GM23338 (cell line): Measurements from ENCODE around the gene KIAA0513. TPM values are rescaled to one million over a fixed set of nuclear protein-coding genes. Genes with fewer than 3 reads are reported as not detected.

Experiments
- ATAC-seq: fragments of 200-7000 bp; cut with Tn5 transposase; 3 replicates; pipeline ENCODE4 v1.9.1; 2020
- DNase-seq: peaks from one replicate; pipeline ENCODE4 v3.0.0-alpha.2; 2015; ENCODE audit warnings: low spot score
- H2AFZ ChIP-seq: fragments of 200-600 bp; sonication (generic); 2 replicates; pipeline ENCODE4 v1.8.0; 2016; ENCODE audit warnings: antibody characterized with exemption, mild to moderate bottlenecking, moderate library complexity
- H3F3A ChIP-seq: fragments of 200-600 bp; sonication (generic); replicated peaks from 2 replicates; pipeline ENCODE4 v1.8.0; 2017; ENCODE audit warnings: antibody characterized with exemption, mixed run types, low read depth
- H3K27ac ChIP-seq: fragments of 200-600 bp; sonication (generic); 2 replicates; pipeline ENCODE4 v1.6.1; 2016; ENCODE audit warnings: low read depth
- H3K27me3 ChIP-seq: fragments of 200-600 bp; sonication (generic); 2 replicates; pipeline ENCODE4 v1.8.0; 2016; ENCODE audit warnings: mild to moderate bottlenecking, mixed run types, moderate library complexity; ENCODE audit not compliant: insufficient read depth
- H3K36me3 ChIP-seq: fragments of 200-600 bp; sonication (generic); 2 replicates; pipeline ENCODE4 v1.8.0; 2016; ENCODE audit warnings: mild to moderate bottlenecking; ENCODE audit not compliant: insufficient read depth
- H3K4me1 ChIP-seq: fragments of 200-600 bp; sonication (generic); 2 replicates; pipeline ENCODE4 v1.8.0; 2016; ENCODE audit warnings: mild to moderate bottlenecking, moderate library complexity; ENCODE audit not compliant: insufficient read depth
- H3K4me2 ChIP-seq: fragments of 200-600 bp; sonication (generic); 2 replicates; pipeline ENCODE4 v1.7.1; 2017; ENCODE audit warnings: mixed run types
- H3K4me3 ChIP-seq: fragments of 200-600 bp; sonication (generic); 2 replicates; pipeline ENCODE4 v1.6.1; 2016; ENCODE audit warnings: mixed run types
- H3K79me2 ChIP-seq: fragments of 200-600 bp; sonication (generic); replicated peaks from 2 replicates; pipeline ENCODE4 v1.8.0; 2017; ENCODE audit warnings: mild to moderate bottlenecking; ENCODE audit not compliant: insufficient read depth
- H3K9me2 ChIP-seq: fragments of 200-600 bp; sonication (generic); 2 replicates; pipeline ENCODE4 v1.8.0; 2017; ENCODE audit not compliant: insufficient read depth
- H4K20me1 ChIP-seq: fragments of 200-600 bp; sonication (generic); replicated peaks from 2 replicates; pipeline ENCODE4 v1.8.0; 2017; ENCODE audit warnings: mild to moderate bottlenecking; ENCODE audit not compliant: insufficient read depth
- H3K27ac Mint-ChIP-seq: 2 replicates; pipeline ENCODE4 v1.8.0; 2020; ENCODE audit warnings: inconsistent platforms, mild to moderate bottlenecking, moderate library complexity, mixed read lengths
- H3K27me3 Mint-ChIP-seq: 3 replicates; pipeline ENCODE4 v1.8.0; 2022; ENCODE audit warnings: low read depth, mild to moderate bottlenecking, moderate library complexity, mixed read lengths, inconsistent platforms; ENCODE audit not compliant: insufficient read depth, poor library complexity
- H3K36me3 Mint-ChIP-seq: 3 replicates; pipeline ENCODE4 v1.8.0; 2021; ENCODE audit warnings: low read depth, mild to moderate bottlenecking, inconsistent platforms, moderate library complexity, mixed read lengths
- H3K4me1 Mint-ChIP-seq: 3 replicates; pipeline ENCODE4 v1.8.0; 2020; ENCODE audit warnings: mild to moderate bottlenecking, inconsistent platforms, mixed read lengths
- H3K4me3 Mint-ChIP-seq: 3 replicates; pipeline ENCODE4 v1.8.0; 2021; ENCODE audit warnings: moderate library complexity, mild to moderate bottlenecking, inconsistent platforms, mixed read lengths
- H3K9me3 Mint-ChIP-seq: 3 replicates; pipeline ENCODE4 v1.8.0; 2020; ENCODE audit warnings: moderate library complexity, mild to moderate bottlenecking, inconsistent platforms, mixed read lengths
- CREB1 ChIP-seq: fragments of 250-450 bp; sonication (Bioruptor Pico); IDR thresholded peaks from 2 replicates; pipeline ENCODE4 v1.5.0; 2020; ENCODE audit warnings: low read depth, mild to moderate bottlenecking, moderate library complexity
- NANOG ChIP-seq: IDR thresholded peaks from 2 replicates; pipeline ENCODE4 v1.6.1; 2016; ENCODE audit warnings: antibody characterized with exemption, borderline replicate concordance
- POLR2AphosphoS5 ChIP-seq: IDR thresholded peaks from 2 replicates; pipeline ENCODE4 v1.6.1; 2016; ENCODE audit warnings: antibody characterized with exemption, low read depth
- ZNF462 ChIP-seq: fragments of 250-450 bp; sonication (Bioruptor Pico); IDR thresholded peaks from 2 replicates; pipeline ENCODE4 v1.5.0; 2020; ENCODE audit warnings: mild to moderate bottlenecking, moderate library complexity
- polyA plus RNA-seq: library from polyadenylated mRNA; unstranded; fragments of >200 nt; fragmentation: Nextera tagmentation; extraction: Ambion mirVana; gene quantifications from 2 replicates; pipeline ENCODE4 v1.2.1, GENCODE V29; 2016
- total RNA-seq: library from RNA; depleted of rRNA; stranded (reverse); fragments of >200 nt; shearing (Covaris generic); gene quantifications from 2 replicates; pipeline ENCODE4 v1.2.3, GENCODE V29; 2014
- TF ChIP-seq, protein P1 (sequence below), 2 experiments: fragments of 200-600 bp in 1 of 2; sonication (generic) in 1 of 2; conservative IDR thresholded peaks; 2 replicates each; pipeline versions ENCODE4 v1.5.1 to v1.6.1; 2016 to 2017; ENCODE audit warnings: antibody characterized with exemption in 2 of 2, low read depth in 2 of 2, mild to moderate bottlenecking in 2 of 2, moderate library complexity in 1 of 2

KIAA0513 gene
- total and polyA plus RNA-seq, 2 experiments from 2014 or later = 2.1 to 8.7 TPM

- no peaks in the 10 kb centered on the region for H3K9me3 Mint-ChIP-seq
- Histone ChIP-seq H3K27ac (peak overlapping the region; percentile 50; the same call in 1 of the 2 replicates), H3K36me3 (no peaks in the 10 kb centered on the region), H3K4me3 (no peak overlapping the region), H3K4me2 (no peak overlapping the region), H4K20me1 (peaks cover 39% of the 10 kb centered on the region), H3F3A (0 out of 2 replicates have a peak, but pooled peaks cover 5% of the 10 kb centered on the region), H3K9me2 (no peaks in the 10 kb centered on the region), H3K4me1 (no peaks in the 10 kb centered on the region; the same call in 1 of the 2 replicates), H3K79me2 (peaks cover 94% of the 10 kb centered on the region), H2AFZ (no peak overlapping the region), H3K27me3 (no peaks in the 10 kb centered on the region)
- peaks cover 5% of the 10 kb centered on the region; the same call in 1 of the 3 replicates for H3K36me3 Mint-ChIP-seq
- H3K4me3 Mint-ChIP-seq = no peak overlapping the region
- TF ChIP-seq POLR2AphosphoS5 (no peak), NANOG (no peak), ZNF462 (CRISPR knock-in tag) (no peak), CREB1 (CRISPR knock-in tag) (no peak)
- TF ChIP-seq, protein P1, sequence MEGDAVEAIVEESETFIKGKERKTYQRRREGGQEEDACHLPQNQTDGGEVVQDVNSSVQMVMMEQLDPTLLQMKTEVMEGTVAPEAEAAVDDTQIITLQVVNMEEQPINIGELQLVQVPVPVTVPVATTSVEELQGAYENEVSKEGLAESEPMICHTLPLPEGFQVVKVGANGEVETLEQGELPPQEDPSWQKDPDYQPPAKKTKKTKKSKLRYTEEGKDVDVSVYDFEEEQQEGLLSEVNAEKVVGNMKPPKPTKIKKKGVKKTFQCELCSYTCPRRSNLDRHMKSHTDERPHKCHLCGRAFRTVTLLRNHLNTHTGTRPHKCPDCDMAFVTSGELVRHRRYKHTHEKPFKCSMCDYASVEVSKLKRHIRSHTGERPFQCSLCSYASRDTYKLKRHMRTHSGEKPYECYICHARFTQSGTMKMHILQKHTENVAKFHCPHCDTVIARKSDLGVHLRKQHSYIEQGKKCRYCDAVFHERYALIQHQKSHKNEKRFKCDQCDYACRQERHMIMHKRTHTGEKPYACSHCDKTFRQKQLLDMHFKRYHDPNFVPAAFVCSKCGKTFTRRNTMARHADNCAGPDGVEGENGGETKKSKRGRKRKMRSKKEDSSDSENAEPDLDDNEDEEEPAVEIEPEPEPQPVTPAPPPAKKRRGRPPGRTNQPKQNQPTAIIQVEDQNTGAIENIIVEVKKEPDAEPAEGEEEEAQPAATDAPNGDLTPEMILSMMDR (conservative IDR thresholded peaks at IDR 0.05; ENCODE audit: low read depth in 2 of 2) = no peak
- peaks cover 6% of the 10 kb centered on the region for H3K27me3 Mint-ChIP-seq
- ATAC-seq = no peak
- H3K4me1 Mint-ChIP-seq = peaks cover 35% of the 10 kb centered on the region
- peak overlapping the region; percentile 12 for H3K27ac Mint-ChIP-seq
- no peak for DNase-seq
Observed at GRCh38 chr16:85002099-85002541, 25.5 kb upstream of the KIAA0513 start.
